Lung (tissue), 12 donors: ENCODE measurements around the gene UGT1A1. TPM values are rescaled to one million over a fixed set of nuclear protein-coding genes. Genes with fewer than 3 reads are reported as not detected.

Experiments
- ATAC-seq: fragments of 200-7000 bp; cut with Tn5 transposase; one replicate; pipeline ENCODE4 v1.9.1; 2020; ENCODE audit warnings: moderate number of reproducible peaks; ENCODE audit not compliant: insufficient read depth, low FRiP score
- DNase-seq, 3 donors: peaks; one replicate each; pipeline ENCODE4 v3.0.0-alpha.2; 2013 to 2017
- H3K27ac ChIP-seq, 2 donors: one replicate each; pipeline ENCODE4 v1.5.1; 2013; ENCODE audit warnings: mild to moderate bottlenecking in 2 of 2, moderate library complexity in 2 of 2, control low read depth in 1 of 2, inconsistent platforms in 1 of 2, low read depth in 1 of 2, low read length in 1 of 2
- H3K27me3 ChIP-seq, 3 donors: one replicate each; pipeline ENCODE4 v1.5.1; 2013; ENCODE audit warnings: low read length in 2 of 3; ENCODE audit not compliant: control insufficient read depth in 3 of 3, insufficient read depth in 3 of 3
- H3K36me3 ChIP-seq, 4 donors: one replicate each; pipeline ENCODE4 v1.5.1; 2013; ENCODE audit warnings: low read length in 4 of 4, mild to moderate bottlenecking in 1 of 4, moderate library complexity in 1 of 4; ENCODE audit not compliant: control insufficient read depth in 4 of 4, insufficient read depth in 4 of 4
- H3K4me1 ChIP-seq, 5 donors: one replicate each; pipeline ENCODE4 v1.5.1; 2013; ENCODE audit warnings: low read length in 5 of 5, mild to moderate bottlenecking in 2 of 5, moderate library complexity in 1 of 5; ENCODE audit not compliant: control insufficient read depth in 5 of 5, insufficient read depth in 5 of 5
- H3K4me3 ChIP-seq: one replicate; pipeline ENCODE4 v1.5.1; 2013; ENCODE audit warnings: mild to moderate bottlenecking, control low read depth, moderate library complexity
- H3K9ac ChIP-seq, 2 donors: one replicate each; pipeline ENCODE4 v1.5.1; 2013; ENCODE audit warnings: low read length in 2 of 2, control low read depth in 1 of 2; ENCODE audit not compliant: insufficient read depth in 1 of 2
- H3K9me3 ChIP-seq, 4 donors: one replicate each; pipeline ENCODE4 v1.5.1; 2013; ENCODE audit warnings: low read length in 3 of 4, mild to moderate bottlenecking in 1 of 4, moderate library complexity in 1 of 4; ENCODE audit not compliant: control insufficient read depth in 4 of 4, insufficient read depth in 3 of 4
- WGBS, 2 donors: extraction: QIAGEN DNeasy Blood & Tissue Kit; methylation state at CpG; one replicate each; pipeline ENCODE4 v1.1.7; 2013; 5-methylcytosine and 5-hydroxymethylcytosine counted together
- polyA plus RNA-seq, 2 donors: library from polyadenylated mRNA; stranded (reverse); fragments of 200-250 nt; gene quantifications; one replicate each; pipeline ENCODE4 v1.2.1, GENCODE V29; 2013
- total RNA-seq, 2 donors: library from RNA; depleted of rRNA in 1 of 2; stranded (reverse); fragments of >200 nt in 1 of 2; gene quantifications; one replicate each; pipeline ENCODE4 v1.2.1, GENCODE V29; 2014 to 2021
- TF ChIP-seq, protein P1 (sequence below): IDR thresholded peaks from 2 replicates; pipeline ENCODE4 v1.5.1; 2012; ENCODE audit warnings: mild to moderate bottlenecking; ENCODE audit errors: control extremely low read depth, extremely low read depth
- donor health status: control.
- donor health status: control.
- donor health status: Bipolar disorder and iron deficiency.
- donor health status: healthy.
- donor health status: DM: yes; HTN: yes; CAD: no.

The UGT1A1 gene
- total and polyA plus RNA-seq, 4 donors: 0.01 to 0.49 (median 0.04) TPM; not detected in 1

DNA sequence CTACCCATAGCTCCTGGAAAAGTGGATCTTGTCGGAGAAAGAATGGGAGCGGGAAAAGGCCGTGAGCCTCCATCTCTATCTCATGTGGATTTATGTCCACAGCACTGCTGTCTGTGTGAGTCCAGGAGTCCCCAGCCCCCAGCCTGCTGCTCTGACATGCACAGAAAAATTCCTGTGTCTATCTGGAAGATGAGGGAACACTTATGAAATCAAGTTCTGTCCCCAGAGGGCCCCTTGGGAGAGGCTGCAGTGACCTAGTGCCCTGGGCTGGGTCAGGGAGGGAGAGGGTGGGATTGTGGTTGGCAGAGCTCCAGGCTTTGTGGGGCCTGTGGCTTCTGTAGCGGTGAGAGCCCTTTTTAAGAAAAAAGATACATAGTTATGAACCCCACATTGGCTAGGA is 56.7 kb downstream of the UGT1A1 start:
- Histone ChIP-seq H3K9me3 (peaks cover 0 to 2% (median 0%) of the 10 kb centered on the region in 4 donors), H3K36me3 (no peaks in the 10 kb centered on the region), H3K27me3 (no peaks in the 10 kb centered on the region), H3K9ac (no peak overlapping the region), H3K27ac (no peak overlapping the region), H3K4me3 (no peak overlapping the region), H3K4me1 (no peaks in the 10 kb centered on the region)
- no peak for DNase-seq
- no peak for ATAC-seq
- 75 to 80% methylated on average over 4 of the region's 4 CpGs for WGBS, 2 donors
- TF ChIP-seq, protein P1, sequence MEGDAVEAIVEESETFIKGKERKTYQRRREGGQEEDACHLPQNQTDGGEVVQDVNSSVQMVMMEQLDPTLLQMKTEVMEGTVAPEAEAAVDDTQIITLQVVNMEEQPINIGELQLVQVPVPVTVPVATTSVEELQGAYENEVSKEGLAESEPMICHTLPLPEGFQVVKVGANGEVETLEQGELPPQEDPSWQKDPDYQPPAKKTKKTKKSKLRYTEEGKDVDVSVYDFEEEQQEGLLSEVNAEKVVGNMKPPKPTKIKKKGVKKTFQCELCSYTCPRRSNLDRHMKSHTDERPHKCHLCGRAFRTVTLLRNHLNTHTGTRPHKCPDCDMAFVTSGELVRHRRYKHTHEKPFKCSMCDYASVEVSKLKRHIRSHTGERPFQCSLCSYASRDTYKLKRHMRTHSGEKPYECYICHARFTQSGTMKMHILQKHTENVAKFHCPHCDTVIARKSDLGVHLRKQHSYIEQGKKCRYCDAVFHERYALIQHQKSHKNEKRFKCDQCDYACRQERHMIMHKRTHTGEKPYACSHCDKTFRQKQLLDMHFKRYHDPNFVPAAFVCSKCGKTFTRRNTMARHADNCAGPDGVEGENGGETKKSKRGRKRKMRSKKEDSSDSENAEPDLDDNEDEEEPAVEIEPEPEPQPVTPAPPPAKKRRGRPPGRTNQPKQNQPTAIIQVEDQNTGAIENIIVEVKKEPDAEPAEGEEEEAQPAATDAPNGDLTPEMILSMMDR: no peak

DNA sequence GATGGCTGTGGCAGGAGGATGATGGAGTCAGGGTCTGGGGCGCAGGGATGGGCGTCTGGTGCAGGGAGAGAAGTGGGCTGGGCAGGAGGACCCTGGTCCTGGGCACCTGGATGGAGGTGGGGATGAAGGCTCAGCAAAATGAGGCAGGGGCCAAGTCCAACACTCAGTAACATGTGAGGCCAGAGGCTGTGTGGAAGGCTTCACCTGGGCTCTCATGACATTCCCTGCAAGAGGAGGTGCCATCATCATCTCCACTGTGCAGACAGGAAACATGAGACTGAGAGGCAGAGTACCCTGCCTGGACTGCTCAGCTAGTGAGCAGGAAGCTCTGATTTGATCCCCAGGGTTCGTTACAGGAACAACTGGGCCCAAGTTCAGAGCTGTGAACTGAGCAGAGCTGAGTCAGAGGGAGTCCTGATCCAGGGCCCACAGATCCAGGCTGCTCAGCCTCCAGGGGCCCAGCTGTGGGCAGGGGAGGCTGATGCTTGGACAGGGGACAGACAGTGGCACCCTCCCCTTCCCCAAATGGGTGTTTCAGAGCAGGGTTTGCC is 57.4 kb downstream of the UGT1A1 start:
- no peak overlapping the region for H3K9ac ChIP-seq
- H3K9me3 ChIP-seq: peaks cover 0 to 2% (median 0%) of the 10 kb centered on the region in 4 donors
- no peaks in the 10 kb centered on the region for H3K27me3 ChIP-seq
- no peak overlapping the region for H3K4me3 ChIP-seq
- H3K27ac ChIP-seq: no peak overlapping the region
- ATAC-seq (no peak), DNase-seq (no peak)
- TF ChIP-seq, protein P1: no peak
- H3K4me1 ChIP-seq: no peaks in the 10 kb centered on the region
- no peaks in the 10 kb centered on the region for H3K36me3 ChIP-seq
- WGBS, 2 donors: 79 to 90% methylated on average over 3 of the region's 3 CpGs

DNA sequence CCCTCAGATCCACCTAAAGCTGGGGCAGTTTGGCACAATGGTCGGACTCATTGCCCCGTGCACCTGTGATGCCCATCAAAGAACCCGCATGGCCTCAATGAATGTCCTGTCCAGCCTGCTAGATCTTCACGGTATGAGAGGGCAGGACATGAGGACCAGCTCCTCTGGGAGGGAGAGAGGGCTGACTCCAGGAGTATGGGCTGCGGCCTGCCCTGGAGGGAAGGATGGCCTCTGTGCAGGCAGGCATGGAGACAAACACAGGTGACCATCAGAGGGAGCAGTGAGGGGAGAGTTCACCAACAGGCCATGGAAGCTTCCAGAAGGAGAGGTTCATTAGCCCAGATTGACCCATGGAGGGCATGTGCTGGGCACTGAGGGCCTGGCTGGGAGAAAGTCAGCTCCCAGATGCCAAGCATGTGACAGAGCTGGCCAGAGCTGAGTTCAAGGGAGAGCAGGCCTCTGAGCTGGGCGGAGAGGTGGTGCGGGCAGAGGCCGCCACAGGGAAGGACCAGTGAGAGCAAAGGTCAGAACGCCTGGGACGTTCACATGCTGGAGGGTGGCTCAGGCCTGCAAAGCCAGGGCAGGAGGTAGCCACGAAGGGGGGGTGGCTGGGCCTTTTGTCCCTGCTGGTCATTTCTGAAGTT is 58.0 kb downstream of the UGT1A1 start:
- DNase-seq: no peak
- Histone ChIP-seq H3K9me3 (peaks cover 0 to 2% (median 0%) of the 10 kb centered on the region in 4 donors), H3K4me3 (no peak overlapping the region), H3K9ac (no peak overlapping the region), H3K27me3 (no peaks in the 10 kb centered on the region), H3K27ac (no peak overlapping the region), H3K4me1 (no peaks in the 10 kb centered on the region), H3K36me3 (no peaks in the 10 kb centered on the region)
- ATAC-seq: no peak
- WGBS, 2 donors: 91 to 94% methylated on average over 11 of the region's 11 CpGs
- TF ChIP-seq, protein P1: no peak
